Putamen (tissue), 1 donor: ENCODE measurements around the gene PARM1.
A peak's percentile ranks its signal among the peaks of the same experiment; 100 is the strongest.

ENCODE experiments used
- DNase-seq: peaks from one replicate; pipeline ENCODE4 v3.0.0-alpha.2; 2016; ENCODE audit warnings: low spot score

The PARM1 gene

GRCh38 chr4:74932832-74933561 lies at the start of gene PARM1:
Gene PARM1, plus strand, starts transcription at chr4:74933116. Its CDS starts 212 bp downstream, at chr4:74933328.
- peak; percentile 90 for DNase-seq

GRCh38 chr4:74884266-74884665 lies 48.6 kb upstream of the PARM1 start:
- no peak for DNase-seq

GRCh38 chr4:74886484-74886883 lies 46.4 kb upstream of the PARM1 start:
- no peak for DNase-seq

- no peak for DNase-seq
Observed at GRCh38 chr4:74890341-74890740, 42.6 kb upstream of the PARM1 start.

- DNase-seq, result no peak
Observed at GRCh38 chr4:74891037-74891436, 41.9 kb upstream of the PARM1 start.

GRCh38 chr4:74893171-74893570 lies 39.7 kb upstream of the PARM1 start:
- DNase-seq, result no peak

GRCh38 chr4:74896595-74896994 lies 36.3 kb upstream of the PARM1 start:
- no peak for DNase-seq

GRCh38 chr4:74897386-74897785 lies 35.5 kb upstream of the PARM1 start:
- DNase-seq, result peak; percentile 42

GRCh38 chr4:74900862-74901261 lies 32.1 kb upstream of the PARM1 start:
- DNase-seq, result no peak

GRCh38 chr4:74904509-74905065 lies 28.3 kb upstream of the PARM1 start:
- DNase-seq, result no peak

GRCh38 chr4:74906771-74907170 lies 26.1 kb upstream of the PARM1 start:
- DNase-seq, result peak; percentile 18

GRCh38 chr4:74919783-74920182 lies 13.1 kb upstream of the PARM1 start:
- DNase-seq, result no peak

- DNase-seq, result no peak
Observed at GRCh38 chr4:74920704-74921103, 12.2 kb upstream of the PARM1 start.

- no peak for DNase-seq
Observed at GRCh38 chr4:74921490-74921889, 11.4 kb upstream of the PARM1 start.

- no peak for DNase-seq
Observed at GRCh38 chr4:74926007-74926406, 6.9 kb upstream of the PARM1 start.

- no peak for DNase-seq
Observed at GRCh38 chr4:74930162-74930561, 2.8 kb upstream of the PARM1 start.

- DNase-seq, result no peak
Observed at GRCh38 chr4:74931376-74931775, 1.5 kb upstream of the PARM1 start.

GRCh38 chr4:74932010-74932409 lies 906 bp upstream of the PARM1 start:
- no peak for DNase-seq

- no peak for DNase-seq
Observed at GRCh38 chr4:74933562-74934015, 673 bp downstream of the PARM1 start.

GRCh38 chr4:74934016-74934831 lies 1.3 kb downstream of the PARM1 start:
- DNase-seq, result peak; percentile 12

- no peak for DNase-seq
Observed at GRCh38 chr4:74934888-74935287, 2.0 kb downstream of the PARM1 start.

- DNase-seq, result no peak
Observed at GRCh38 chr4:74941123-74941522, 8.2 kb downstream of the PARM1 start.
